ENCODE measurements around the gene ITGA11.

ITGA11 gene, protein sequence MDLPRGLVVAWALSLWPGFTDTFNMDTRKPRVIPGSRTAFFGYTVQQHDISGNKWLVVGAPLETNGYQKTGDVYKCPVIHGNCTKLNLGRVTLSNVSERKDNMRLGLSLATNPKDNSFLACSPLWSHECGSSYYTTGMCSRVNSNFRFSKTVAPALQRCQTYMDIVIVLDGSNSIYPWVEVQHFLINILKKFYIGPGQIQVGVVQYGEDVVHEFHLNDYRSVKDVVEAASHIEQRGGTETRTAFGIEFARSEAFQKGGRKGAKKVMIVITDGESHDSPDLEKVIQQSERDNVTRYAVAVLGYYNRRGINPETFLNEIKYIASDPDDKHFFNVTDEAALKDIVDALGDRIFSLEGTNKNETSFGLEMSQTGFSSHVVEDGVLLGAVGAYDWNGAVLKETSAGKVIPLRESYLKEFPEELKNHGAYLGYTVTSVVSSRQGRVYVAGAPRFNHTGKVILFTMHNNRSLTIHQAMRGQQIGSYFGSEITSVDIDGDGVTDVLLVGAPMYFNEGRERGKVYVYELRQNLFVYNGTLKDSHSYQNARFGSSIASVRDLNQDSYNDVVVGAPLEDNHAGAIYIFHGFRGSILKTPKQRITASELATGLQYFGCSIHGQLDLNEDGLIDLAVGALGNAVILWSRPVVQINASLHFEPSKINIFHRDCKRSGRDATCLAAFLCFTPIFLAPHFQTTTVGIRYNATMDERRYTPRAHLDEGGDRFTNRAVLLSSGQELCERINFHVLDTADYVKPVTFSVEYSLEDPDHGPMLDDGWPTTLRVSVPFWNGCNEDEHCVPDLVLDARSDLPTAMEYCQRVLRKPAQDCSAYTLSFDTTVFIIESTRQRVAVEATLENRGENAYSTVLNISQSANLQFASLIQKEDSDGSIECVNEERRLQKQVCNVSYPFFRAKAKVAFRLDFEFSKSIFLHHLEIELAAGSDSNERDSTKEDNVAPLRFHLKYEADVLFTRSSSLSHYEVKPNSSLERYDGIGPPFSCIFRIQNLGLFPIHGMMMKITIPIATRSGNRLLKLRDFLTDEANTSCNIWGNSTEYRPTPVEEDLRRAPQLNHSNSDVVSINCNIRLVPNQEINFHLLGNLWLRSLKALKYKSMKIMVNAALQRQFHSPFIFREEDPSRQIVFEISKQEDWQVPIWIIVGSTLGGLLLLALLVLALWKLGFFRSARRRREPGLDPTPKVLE

DNA sequence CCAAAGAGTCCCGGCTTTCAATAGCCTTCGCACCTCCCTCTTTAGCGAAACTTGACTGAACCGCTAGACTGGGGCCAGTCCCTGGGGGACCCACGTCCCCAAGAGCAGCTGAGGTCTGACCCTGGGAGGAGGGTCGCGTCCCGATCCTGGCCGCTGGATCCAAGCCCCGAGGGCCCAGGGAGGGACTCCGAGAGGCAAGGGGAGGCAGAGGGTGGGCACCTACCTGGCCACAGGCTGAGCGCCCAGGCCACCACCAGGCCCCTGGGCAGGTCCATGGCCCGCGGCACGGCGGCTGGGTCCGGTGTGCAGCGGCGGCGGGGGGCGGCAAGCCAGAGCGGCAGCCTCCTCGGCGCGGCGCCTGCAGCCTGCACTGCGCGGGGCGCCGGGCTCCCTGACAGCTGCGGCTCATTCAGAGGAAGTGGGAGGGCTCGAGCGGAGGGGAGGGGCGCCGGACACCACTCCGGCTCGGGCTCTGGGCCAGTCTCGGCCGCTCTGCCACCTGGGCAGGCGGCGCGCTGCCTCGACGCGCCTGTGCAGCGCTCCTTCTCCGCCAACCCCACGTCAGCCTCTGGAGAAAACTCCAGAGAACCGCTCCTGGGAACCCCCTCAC, at the start of gene ITGA11:
Gene ITGA11 (minus strand): TSS at position 372 of the 610 bp plus-strand sequence. CDS start 97 bp downstream, at position 275.
- DNase-seq (ENCODE audit: low spot score), result peak; percentile 51

DNA sequence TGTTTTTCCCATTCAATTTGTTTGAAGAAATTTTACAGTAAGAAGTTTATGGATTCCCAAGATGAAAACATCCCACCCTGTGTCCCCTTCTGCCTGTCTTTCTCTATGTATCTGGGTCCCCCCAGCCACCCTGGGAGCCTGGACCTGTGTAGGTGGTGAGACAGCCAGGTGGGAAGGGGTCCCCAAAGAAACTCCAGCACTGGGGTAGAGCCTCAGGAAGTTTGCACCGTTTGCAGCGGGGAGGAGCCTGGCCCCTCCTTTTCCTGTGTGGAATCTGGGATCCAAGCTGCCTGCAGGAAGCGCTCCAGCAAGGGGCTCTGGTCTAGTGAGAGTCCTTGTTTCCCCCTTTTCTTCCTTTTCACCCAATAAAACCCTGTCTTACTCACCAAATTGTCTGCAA, 49.4 kb upstream of the ITGA11 start:
- no peak for DNase-seq (ENCODE audit: low spot score)

DNA sequence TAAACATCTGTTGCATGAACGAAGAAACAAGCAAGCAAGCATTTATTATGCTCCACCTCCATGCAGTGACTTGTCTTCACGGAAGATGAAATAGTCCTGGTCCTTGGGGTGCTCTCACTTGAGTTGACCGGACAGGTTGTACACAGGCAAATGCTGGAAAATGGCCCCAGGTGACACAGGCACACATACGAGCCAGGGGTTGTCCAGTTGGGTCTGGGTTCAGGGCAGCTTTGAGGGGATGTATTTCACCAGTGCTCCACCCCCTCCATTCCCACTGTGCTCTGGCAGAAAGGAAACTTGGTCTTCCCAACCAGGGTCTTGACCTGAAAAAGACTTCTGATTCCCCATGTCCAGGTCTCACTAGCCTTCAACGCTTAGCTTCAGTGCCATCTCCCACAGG, 48.3 kb upstream of the ITGA11 start:
- DNase-seq (ENCODE audit: low spot score), result no peak

DNA sequence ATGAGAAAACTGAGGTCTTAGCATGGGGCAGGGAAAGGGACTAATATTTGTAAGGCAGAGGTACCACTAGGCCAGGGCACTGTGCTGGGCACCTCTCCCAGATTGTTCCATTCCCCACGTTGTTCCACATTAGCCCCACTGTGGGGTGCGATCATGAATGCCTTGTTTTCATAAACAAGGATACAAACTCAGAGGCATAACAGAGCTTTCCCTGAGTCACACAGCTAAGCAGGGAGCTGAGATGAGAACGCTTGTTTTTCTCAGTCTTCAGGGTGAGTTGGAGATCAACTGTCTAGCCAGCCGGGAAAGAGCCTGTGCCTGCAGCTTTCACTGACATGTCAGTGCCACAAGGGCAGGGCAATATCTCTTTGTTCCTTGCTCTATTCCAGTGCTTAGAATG, 47.9 kb upstream of the ITGA11 start:
- no peak for DNase-seq (ENCODE audit: low spot score)

DNA sequence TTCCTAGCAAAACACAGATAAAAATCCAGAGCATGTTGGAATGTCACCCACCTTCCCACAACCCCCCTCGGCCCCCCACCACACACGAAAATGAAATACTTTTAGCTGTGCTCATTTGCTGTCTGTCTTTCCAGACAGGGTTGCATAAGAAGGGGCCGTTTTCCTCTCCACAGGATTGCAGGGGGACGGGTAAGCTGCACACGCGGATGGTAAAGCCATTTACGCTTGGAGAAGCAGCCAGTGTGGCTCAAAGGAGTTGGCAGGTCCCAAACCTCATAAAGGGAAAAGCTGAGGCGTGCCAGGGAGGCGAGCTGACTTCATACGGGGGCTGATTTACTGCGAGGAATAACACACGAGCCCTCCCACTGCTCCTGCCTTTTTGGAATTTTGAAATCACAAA, 47.4 kb upstream of the ITGA11 start:
- DNase-seq (ENCODE audit: low spot score), result no peak

DNA sequence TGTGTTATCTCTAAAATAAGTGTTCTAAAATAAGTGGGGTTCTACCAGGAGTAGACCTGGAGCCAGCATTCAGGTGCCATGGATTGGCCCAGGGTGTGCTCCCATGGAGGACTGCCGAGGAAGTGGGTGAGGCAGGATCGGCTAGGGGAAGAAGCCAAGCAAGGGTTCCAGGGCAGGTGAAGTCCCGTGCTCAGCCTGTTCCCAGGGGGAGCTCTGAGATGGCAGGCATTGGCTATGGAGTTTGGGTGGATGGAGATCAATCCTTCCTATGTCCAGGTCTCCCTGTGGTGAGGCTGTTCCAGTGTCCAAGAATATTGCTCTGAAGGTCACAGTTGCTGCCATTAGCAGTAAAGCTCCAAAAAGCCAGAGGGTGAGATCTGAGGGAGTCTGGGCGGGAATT, 46.9 kb upstream of the ITGA11 start:
- DNase-seq (ENCODE audit: low spot score), result no peak

DNA sequence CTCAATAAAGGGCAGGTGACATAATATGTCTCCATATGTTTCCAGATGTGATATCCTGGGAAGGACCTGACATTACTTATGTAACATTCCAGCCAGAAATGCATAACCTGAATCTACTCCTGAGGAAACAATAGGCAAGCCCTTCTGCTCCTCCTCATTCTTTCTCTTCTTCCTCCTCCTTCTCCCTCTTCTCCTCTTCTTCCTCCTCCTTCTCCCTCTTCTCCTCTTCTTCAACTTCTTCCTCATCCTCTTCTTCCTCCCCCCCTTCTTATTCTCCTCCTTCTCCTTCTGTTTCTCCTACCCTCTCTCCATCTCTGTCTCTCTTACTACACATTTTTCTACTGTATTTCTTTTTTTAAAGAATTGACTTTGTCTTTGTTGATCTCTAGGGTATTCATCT, 43.5 kb upstream of the ITGA11 start:
- no peak for DNase-seq (ENCODE audit: low spot score)

DNA sequence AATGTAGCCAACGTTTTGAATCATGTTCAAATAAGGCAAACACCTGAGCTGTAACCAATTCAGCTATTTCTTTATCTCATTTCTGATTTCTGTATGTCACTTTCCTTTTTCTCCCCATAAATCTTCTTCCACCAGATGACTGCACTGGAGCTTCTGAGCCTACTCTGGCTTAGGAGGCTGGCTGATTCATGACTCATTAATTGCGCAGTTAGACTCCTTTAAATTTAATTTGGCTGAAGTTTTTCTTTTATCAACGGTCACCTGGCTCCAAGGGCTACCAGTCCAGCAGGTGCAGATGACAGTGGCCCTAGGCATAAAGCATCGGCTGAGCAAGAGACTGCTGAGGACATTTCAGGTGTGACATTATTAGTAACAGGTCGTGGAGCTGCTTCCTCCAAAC, 39.6 kb upstream of the ITGA11 start:
- no peak for DNase-seq (ENCODE audit: low spot score)

DNA sequence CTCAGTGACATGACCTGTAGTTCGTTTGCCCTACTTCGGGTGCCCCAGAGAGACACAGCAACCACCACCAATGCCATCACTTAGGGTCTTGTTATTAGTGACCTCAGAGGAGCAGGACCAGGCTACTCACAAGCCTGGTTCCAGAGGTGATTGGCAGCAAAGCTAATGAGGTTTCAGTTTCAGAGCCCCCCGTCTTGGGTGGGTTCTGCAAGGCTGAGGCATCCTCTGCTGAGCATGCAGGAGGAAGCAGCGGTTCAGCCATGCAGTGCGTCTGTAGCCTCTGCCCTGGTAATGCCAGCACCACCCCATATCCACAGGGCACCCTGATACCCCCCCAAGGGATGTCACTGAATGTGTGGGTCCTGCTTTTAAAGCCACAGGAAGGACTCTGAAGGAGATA, 39.0 kb upstream of the ITGA11 start:
- no peak for DNase-seq (ENCODE audit: low spot score)

DNA sequence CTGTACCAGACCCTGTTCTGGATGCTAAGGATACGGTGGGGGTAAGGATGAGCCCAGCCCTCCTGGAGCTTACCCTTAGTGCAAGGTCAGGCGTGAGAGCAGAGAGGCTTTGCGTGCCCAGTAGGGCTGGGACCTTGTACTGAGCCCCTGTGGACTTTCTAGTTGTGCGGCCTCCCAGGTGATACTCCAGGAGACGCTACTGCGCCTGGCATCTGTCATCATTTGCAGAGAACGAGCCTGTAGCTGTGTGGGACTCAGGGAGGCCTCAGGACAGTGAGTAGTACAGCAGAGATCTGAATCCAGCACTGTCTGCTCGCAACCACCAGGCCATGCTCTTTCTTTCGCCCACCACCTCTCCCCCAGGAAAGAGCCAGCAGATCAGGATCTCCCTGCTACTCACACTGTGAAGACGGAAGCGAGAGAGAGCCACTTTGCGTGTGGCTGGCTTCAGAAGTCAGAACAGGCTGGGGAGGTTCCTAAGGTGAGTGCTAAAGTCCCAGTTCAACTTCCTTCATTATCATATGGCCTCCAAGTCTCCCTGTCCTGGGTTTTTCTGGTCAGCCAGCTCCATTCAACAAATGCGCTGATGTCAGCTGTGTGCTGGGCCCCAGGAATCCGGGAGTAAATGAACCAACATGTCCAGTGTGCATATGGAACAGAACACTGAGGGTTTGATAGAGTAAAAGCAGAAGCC, 38.2 kb upstream of the ITGA11 start:
- DNase-seq (ENCODE audit: low spot score), result no peak

DNA sequence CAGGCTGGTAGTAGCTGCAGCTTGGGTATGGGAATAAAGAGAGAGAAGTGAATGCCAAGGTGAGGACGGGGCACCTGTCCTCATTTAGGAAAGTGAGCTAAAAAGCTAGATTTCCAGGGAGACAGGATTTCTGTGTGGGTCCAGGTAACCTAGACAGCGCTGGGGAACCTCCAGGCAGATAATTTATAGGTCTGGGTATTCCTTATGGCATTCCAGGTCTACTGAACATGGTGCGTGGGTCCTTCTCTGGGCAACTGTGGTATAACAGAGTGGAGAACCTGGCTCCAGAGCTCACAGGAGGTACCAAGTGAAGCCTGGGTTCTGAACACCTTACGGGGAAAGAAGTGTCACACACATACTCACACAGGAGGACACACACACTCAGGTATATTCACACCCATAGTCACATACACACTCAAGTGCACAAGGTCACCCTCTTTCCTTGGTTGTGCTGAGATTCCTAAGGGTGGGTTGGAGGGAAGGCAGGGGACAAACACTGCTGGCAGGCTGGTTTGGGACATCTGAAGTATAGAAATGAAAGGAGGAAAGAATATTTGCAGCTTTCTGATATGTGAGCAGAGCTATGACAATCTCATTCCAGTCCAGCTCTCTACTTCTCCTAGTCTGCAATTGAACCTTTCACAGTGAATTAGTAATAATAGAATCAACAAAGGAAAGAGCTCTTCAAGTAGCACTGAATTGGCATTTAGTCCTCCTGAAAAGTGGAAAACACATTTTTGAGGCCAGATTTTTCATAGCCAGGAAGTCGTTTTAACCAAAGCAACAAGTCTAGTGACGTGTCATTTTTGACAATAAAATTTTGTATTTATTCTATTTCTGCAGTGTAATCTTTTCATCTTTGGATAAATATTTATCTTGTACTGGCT, 37.4 kb upstream of the ITGA11 start:
- no peak for DNase-seq (ENCODE audit: low spot score)

DNA sequence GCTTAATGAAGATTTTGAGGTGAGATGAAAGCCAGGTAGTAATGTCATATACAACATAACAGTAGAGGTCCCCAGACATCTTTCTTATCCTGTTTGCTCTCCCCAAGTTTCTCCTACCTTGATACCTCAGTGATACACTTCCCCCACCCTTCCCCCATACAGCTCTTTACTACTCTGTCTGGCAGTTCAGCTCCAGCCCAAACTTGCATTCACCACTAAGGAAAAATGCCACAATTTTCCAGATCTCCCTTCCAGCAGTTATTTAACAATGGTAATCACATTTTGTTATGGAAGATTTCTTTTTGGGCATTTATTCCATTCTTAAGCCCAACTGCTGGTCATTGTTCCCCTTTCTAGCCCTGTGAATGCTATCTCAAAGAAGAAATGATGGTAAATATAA, 34.9 kb upstream of the ITGA11 start:
- no peak for DNase-seq (ENCODE audit: low spot score)

DNA sequence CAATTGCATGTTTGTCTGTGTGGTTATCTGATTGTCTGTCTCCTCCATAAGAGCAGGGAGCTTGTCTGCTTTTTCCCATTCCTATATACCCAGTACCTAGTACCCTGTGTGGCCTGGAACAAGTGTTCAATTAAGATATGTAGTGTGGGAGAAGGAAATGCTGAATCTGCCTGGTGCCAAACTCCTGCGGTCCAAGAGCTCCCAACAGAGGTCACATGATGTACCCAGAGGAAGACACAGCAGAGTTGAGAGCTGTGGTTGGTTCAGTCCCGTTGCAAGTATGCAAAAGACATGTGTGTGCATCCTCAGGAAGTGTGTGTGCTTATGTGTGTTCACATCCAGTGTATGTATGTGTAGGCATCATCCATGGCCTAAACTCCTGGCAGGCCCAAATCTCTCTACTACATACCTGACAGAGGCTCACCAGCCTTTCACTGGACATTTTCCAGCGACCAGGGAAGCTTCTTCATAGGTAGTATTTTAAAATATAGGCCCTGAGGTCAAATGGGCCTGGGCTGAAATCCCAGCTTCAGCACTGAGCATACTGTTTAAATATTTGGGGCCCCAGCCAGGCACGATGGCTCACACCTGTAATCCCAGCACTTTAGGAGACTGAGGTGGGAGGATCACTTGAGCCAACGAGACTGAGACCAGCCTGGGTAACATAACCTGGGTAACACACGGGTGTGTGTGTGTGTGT, 34.0 kb upstream of the ITGA11 start:
- DNase-seq (ENCODE audit: low spot score), result no peak

DNA sequence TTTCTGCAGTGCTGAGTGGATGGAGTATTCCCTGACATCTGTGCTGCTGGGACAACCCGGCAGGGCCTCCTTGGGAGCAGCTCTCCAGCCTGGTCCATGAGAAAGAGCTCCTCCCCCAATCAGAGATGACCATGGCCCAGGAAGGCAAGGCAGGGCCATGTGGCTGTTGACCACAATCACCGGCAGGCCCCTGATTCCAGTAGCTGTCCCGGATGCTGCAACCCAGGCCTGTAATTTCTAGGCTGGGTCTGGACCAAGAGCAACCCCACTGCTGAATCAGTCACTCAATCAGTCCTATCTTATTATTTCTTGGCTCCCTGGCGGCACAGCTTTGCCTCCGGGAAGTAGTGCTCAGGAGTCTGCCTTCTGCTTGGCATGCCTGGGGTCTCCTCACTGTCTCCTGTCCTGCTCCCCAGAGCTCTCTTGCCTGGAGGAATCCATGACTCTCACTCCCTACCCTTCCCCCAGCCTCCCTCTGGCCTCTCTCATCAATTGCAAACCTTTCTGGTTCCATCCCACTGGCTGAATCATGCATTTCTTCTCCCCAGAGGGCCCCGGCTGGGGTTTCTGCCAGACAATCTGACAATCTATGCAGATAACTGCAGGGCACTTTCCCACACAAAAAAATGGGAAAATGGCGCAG, 32.6 kb upstream of the ITGA11 start:
- DNase-seq (ENCODE audit: low spot score), result no peak

DNA sequence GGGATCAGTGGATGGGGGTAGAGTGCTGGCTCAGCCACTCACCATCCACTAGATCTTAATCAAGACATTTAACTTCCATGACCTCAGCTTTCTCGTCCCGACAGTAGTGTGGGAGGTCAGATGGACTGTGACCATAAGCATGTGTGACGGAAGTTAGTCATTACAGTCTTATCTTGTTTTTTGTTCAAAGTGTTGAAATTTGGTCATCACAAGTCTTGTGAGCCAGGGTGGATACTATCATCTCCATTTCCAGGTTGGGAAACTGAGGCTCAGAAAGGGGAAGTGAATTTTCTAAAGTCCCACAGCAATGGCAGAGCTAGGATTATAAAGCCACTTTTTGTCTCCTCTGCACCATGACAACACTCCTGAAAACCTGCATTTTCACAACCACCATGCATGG, 32.0 kb upstream of the ITGA11 start:
- DNase-seq (ENCODE audit: low spot score), result no peak

DNA sequence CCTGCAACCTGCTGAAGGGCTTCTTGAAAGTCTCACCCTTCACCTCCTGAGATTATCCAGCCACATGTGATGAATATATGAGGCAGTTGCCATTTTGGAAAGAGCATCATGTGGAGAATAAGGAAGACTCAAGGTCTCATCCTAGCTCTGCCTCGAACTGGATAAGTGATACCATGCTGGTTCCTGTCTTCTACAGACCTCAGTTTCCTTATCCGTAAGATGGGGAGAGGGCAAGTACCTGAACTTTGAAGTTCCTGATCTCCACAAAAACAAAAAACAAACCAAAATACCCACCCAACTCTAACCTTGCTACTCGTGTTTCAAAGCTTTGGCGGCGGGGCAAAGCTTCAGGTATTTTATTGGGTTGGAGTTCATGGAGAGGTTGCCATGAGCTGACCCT, 31.5 kb upstream of the ITGA11 start:
- no peak for DNase-seq (ENCODE audit: low spot score)

DNA sequence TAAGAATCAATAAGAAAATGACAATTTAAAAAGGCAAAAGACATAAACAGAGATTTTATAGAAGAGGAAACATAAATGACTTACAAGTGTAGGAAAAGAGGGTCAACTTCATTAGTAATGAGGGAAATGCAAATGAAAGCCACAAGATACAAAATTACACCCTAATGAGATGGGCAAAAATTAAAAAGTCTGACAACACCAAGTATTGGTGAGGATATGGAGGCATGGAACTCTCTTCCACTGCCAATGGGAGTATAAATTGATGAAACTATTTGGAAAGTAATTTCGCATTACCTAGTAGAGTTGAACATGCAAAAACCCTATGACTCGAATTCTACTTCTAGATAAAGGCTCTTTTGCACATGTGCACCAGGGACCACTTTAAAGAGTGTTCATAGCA, 28.2 kb upstream of the ITGA11 start:
- no peak for DNase-seq (ENCODE audit: low spot score)

DNA sequence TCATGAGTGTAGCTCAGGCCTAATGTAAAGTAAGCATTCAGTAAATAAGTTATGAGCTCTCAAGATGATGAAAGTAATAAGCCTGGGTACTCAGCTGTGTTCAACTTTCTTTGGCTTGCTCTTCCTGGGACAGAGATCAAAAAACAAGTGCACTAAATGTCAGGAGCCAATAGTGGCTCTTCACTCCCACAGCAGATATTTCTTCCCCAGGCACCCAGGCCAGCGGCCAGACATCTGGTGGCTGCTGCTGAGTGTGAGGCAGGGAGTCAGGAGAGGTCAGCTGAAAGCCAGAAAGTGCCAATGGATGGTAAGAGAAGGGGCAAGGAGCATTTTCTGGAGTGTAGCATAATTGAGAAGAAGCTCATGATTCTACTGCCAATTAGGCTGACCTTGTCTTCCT, 18.2 kb upstream of the ITGA11 start:
- DNase-seq (ENCODE audit: low spot score), result no peak

DNA sequence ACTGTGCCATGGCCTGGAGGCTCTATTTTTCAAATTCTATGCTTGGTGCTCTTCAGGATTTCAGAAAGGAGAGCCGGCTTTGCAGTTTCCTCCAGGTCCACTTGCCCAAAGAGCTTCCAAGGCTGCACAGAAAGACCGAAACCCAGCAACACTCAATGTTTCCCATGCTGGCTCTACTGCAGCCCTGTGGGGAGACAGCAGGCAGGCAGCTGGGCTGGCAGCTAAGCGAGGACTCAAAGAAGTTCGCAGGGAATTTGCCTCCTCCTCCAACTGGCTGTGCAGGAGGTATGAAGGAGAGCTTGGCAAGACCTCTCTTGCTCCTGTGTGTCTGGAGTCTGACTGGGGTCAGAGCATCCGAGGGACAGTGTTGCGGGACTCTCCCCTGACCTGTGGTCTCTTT, 17.4 kb upstream of the ITGA11 start:
- DNase-seq (ENCODE audit: low spot score), result no peak

Data from kidney capillary endothelial cell (primary cell).